Hepatocyte (in vitro differentiated cells): ENCODE data around the gene KLK10. TPM values are rescaled to one million over a fixed set of nuclear protein-coding genes. Genes with fewer than 3 reads are reported as not detected.

Experiments used
- DNase-seq: peaks from one replicate; pipeline ENCODE4 v3.0.0-alpha.2; 2016; ENCODE audit warnings: low spot score
- H2AFZ ChIP-seq: fragments of 200-600 bp; sonication (generic); 2 replicates; pipeline ENCODE4 v1.6.0; 2016; ENCODE audit warnings: antibody characterized with exemption, mild to moderate bottlenecking
- H3K27ac ChIP-seq: fragments of 200-600 bp; sonication (generic); 2 replicates; pipeline ENCODE4 v1.5.1; 2016; ENCODE audit warnings: mild to moderate bottlenecking
- H3K27me3 ChIP-seq: fragments of 200-600 bp; sonication (generic); 2 replicates; pipeline ENCODE4 v1.6.1; 2016
- H3K36me3 ChIP-seq: fragments of 200-600 bp; sonication (generic); replicated peaks from 2 replicates; pipeline ENCODE4 v1.5.1; 2016; ENCODE audit warnings: low read depth; ENCODE audit not compliant: insufficient read depth
- H3K4me1 ChIP-seq: fragments of 200-600 bp; sonication (generic); 2 replicates; pipeline ENCODE4 v1.5.1; 2016; ENCODE audit warnings: mild to moderate bottlenecking, moderate library complexity; ENCODE audit not compliant: insufficient read depth
- H3K4me2 ChIP-seq: fragments of 200-600 bp; sonication (generic); 2 replicates; pipeline ENCODE4 v1.6.0; 2016
- H3K4me3 ChIP-seq: fragments of 200-600 bp; sonication (generic); 2 replicates; pipeline ENCODE4 v1.5.1; 2016; ENCODE audit warnings: mild to moderate bottlenecking
- H3K79me2 ChIP-seq: fragments of 200-600 bp; sonication (generic); 2 replicates; pipeline ENCODE4 v1.6.0; 2017; ENCODE audit warnings: mild to moderate bottlenecking
- H3K9me2 ChIP-seq: fragments of 200-600 bp; sonication (generic); replicated peaks from 2 replicates; pipeline ENCODE4 v1.6.0; 2017; ENCODE audit warnings: mild to moderate bottlenecking; ENCODE audit not compliant: insufficient read depth
- H3K9me3 ChIP-seq: fragments of 200-600 bp; sonication (generic); 2 replicates; pipeline ENCODE4 v1.5.1; 2016; ENCODE audit warnings: low read depth, mild to moderate bottlenecking
- H4K20me1 ChIP-seq: fragments of 200-600 bp; sonication (generic); 2 replicates; pipeline ENCODE4 v1.6.0; 2016; ENCODE audit warnings: mild to moderate bottlenecking; ENCODE audit not compliant: insufficient read depth, poor library complexity, severe bottlenecking
- EZH2 ChIP-seq: fragments of 200-600 bp; sonication (generic); IDR thresholded peaks from 2 replicates; pipeline ENCODE4 v1.6.1; 2016; ENCODE audit warnings: antibody characterized with exemption, mild to moderate bottlenecking, borderline replicate concordance
- EZH2phosphoT487 ChIP-seq: fragments of 200-600 bp; sonication (generic); IDR thresholded peaks from one replicate; pipeline ENCODE4 v1.6.1; 2018; ENCODE audit warnings: antibody characterized with exemption, mild to moderate bottlenecking, low read depth, moderate library complexity; ENCODE audit not compliant: unreplicated experiment, severe bottlenecking
- WGBS: methylation state at CpG from one replicate; pipeline ENCODE4 v1.1.6; 2016; ENCODE audit warnings: low lambda C conversion rate; ENCODE audit errors: missing lambda C conversion rate; 5-methylcytosine and 5-hydroxymethylcytosine counted together
- polyA plus RNA-seq: library from polyadenylated mRNA; unstranded; fragments of >200 nt; fragmentation: Nextera tagmentation; extraction: Ambion mirVana; gene quantifications from 2 replicates; pipeline ENCODE4 v1.2.1, GENCODE V29; 2016
- total RNA-seq: library from RNA; depleted of rRNA; stranded (reverse); fragments of >200 nt; gene quantifications from 2 replicates; pipeline ENCODE4 v1.2.3, GENCODE V29; 2014
- TF ChIP-seq, protein P1 (sequence below): fragments of 200-600 bp; sonication (generic); IDR thresholded peaks from 2 replicates; pipeline ENCODE4 v1.5.1; 2016; ENCODE audit warnings: antibody characterized with exemption, mild to moderate bottlenecking; ENCODE audit not compliant: poor library complexity

Gene KLK10
- total and polyA plus RNA-seq, 2 experiments from 2014 or later = 0.10 to 1.3 TPM

DNA sequence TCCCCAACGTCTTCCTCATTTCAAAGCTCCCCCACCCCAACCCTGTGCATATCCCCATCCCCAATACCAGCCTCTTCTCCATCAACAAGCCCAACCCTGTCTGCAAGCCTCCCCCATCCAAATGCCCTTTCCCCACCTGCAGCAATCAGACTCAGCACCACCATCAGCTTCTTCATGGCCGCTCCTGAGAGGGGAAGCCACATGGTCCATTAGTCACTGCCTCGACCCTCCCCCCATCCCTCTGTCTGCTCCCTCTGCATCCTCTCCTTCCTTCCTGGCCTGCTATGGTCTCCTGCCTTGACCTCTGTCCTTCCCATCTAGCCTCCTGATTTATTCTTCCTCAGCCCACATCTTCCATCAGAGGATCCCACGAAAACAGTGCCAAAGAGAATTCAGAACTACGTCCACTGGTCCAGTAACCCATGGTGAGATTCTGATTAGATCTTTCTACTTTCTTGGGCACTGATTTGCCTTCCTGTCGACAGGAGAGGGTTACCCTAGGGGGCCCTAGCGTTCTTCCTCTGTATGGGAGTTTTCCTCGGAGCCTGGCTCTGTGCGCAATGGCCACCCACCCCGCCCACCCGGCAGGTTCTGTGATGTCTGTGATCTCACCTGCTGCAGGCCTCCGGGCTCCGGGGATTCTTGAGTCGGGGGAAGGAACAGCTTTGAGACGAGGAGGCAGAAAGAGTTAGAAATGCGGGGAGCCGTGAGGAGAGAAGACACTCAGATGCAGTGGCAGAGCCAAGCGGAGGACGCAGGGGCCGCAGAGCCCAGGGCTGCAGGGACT is 51.4 kb downstream of the KLK10 start:
- no peaks in the 10 kb centered on the region for H3K79me2 ChIP-seq
- H3K4me3 ChIP-seq = no peak overlapping the region
- no peaks in the 10 kb centered on the region for H3K9me2 ChIP-seq
- no peaks in the 10 kb centered on the region for H3K9me3 ChIP-seq
- no peaks in the 10 kb centered on the region for H3K36me3 ChIP-seq
- H4K20me1 ChIP-seq = no peaks in the 10 kb centered on the region
- TF ChIP-seq, protein P1, sequence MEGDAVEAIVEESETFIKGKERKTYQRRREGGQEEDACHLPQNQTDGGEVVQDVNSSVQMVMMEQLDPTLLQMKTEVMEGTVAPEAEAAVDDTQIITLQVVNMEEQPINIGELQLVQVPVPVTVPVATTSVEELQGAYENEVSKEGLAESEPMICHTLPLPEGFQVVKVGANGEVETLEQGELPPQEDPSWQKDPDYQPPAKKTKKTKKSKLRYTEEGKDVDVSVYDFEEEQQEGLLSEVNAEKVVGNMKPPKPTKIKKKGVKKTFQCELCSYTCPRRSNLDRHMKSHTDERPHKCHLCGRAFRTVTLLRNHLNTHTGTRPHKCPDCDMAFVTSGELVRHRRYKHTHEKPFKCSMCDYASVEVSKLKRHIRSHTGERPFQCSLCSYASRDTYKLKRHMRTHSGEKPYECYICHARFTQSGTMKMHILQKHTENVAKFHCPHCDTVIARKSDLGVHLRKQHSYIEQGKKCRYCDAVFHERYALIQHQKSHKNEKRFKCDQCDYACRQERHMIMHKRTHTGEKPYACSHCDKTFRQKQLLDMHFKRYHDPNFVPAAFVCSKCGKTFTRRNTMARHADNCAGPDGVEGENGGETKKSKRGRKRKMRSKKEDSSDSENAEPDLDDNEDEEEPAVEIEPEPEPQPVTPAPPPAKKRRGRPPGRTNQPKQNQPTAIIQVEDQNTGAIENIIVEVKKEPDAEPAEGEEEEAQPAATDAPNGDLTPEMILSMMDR = no peak
- TF ChIP-seq EZH2 = no peak
- no peak for TF ChIP-seq EZH2phosphoT487
- no peak overlapping the region for H3K4me2 ChIP-seq
- no peak for DNase-seq
- no peaks in the 10 kb centered on the region for H3K4me1 ChIP-seq
- no peak overlapping the region for H2AFZ ChIP-seq
- 53% methylated on average over 20 of the region's 20 CpGs for WGBS
- no peak overlapping the region for H3K27ac ChIP-seq
- no peaks in the 10 kb centered on the region for H3K27me3 ChIP-seq

DNA sequence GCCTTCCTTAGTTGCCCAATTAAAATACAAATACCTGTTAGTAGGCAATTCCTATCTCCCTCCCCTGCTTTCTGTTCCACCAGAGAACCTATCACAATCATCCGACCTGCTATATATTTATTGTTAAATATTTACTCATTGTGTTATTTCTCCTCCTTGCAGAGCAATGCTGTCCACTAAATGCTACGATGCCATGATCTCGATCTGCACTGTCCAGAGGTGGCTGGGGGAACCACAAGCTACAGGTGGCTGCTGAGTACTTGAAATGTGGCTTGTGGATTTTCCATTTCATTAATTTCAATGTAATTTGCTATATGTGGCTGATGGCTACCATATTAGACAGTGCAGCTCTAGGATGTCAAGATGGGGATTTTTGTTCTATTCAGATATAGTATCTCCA is 55.2 kb downstream of the KLK10 start:
- H4K20me1 ChIP-seq = no peaks in the 10 kb centered on the region
- H3K4me1 ChIP-seq = no peaks in the 10 kb centered on the region
- no peak overlapping the region for H3K27ac ChIP-seq
- no peaks in the 10 kb centered on the region for H3K36me3 ChIP-seq
- H3K27me3 ChIP-seq = no peaks in the 10 kb centered on the region
- no peaks in the 10 kb centered on the region for H3K79me2 ChIP-seq
- no peak for TF ChIP-seq EZH2phosphoT487
- TF ChIP-seq, protein P1 = no peak
- TF ChIP-seq EZH2 = no peak
- no peak overlapping the region for H3K4me3 ChIP-seq
- no peaks in the 10 kb centered on the region for H3K9me3 ChIP-seq
- H3K4me2 ChIP-seq = no peak overlapping the region
- WGBS = 81% methylated on average over 3 of the region's 3 CpGs
- no peak for DNase-seq
- no peaks in the 10 kb centered on the region for H3K9me2 ChIP-seq
- H2AFZ ChIP-seq = no peak overlapping the region

DNA sequence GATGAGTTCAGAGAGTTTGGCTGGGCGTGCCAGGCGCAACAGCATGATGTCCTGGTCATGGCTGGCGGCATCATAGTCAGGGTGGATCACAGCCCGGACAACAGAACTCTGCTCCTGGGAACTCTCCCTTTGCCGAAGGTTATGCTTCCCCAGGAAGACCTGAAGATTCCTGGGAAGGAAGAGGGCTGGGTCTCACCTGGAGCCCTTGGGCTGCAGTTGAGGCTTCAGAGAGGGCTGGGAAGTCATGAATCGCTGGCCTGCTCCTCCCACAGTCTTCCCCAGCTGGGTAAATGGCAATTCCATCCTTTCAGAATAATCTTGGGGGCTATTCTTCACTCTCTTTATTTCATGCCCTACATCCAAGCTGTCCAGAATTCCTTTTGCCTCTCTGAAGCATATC is 56.1 kb downstream of the KLK10 start:
- H3K9me3 ChIP-seq = no peaks in the 10 kb centered on the region
- no peaks in the 10 kb centered on the region for H3K36me3 ChIP-seq
- H3K4me1 ChIP-seq = no peaks in the 10 kb centered on the region
- H3K4me2 ChIP-seq = no peak overlapping the region
- no peaks in the 10 kb centered on the region for H3K27me3 ChIP-seq
- TF ChIP-seq EZH2 = no peak
- no peak for TF ChIP-seq EZH2phosphoT487
- TF ChIP-seq, protein P1 = no peak
- H3K79me2 ChIP-seq = no peaks in the 10 kb centered on the region
- no peak overlapping the region for H3K4me3 ChIP-seq
- no peak overlapping the region for H2AFZ ChIP-seq
- 90% methylated on average over 6 of the region's 6 CpGs for WGBS
- no peaks in the 10 kb centered on the region for H4K20me1 ChIP-seq
- DNase-seq = no peak
- no peaks in the 10 kb centered on the region for H3K9me2 ChIP-seq
- H3K27ac ChIP-seq = no peak overlapping the region

Other genes with a start within 250 kb of the KLK10 start
- gene GPR32, start 249.2 kb downstream of the KLK10 start, total RNA-seq = not detected in 2 replicates
- gene GPR32, start 249.2 kb downstream of the KLK10 start, polyA plus RNA-seq = not detected in 2 replicates
- gene ACP4, start 229.3 kb downstream of the KLK10 start, total RNA-seq = not detected in 2 replicates
- gene ACP4, start 229.3 kb downstream of the KLK10 start, polyA plus RNA-seq = not detected in 2 replicates
- 2.7 and 3.9 TPM in 2 replicates for gene KLK1, start 195.9 kb downstream of the KLK10 start, total RNA-seq
- gene KLK1, start 195.9 kb downstream of the KLK10 start, polyA plus RNA-seq = 6.6 and 8.2 TPM in 2 replicates
- not detected in 2 replicates for gene KLK15, start 186.1 kb downstream of the KLK10 start, total RNA-seq
- gene KLK15, start 186.1 kb downstream of the KLK10 start, polyA plus RNA-seq = not detected in 2 replicates
- not detected in 2 replicates for gene KLK3, start 164.8 kb downstream of the KLK10 start, total RNA-seq
- gene KLK3, start 164.8 kb downstream of the KLK10 start, polyA plus RNA-seq = 0.60 TPM in 1 of 2 replicates, not detected in the other
- not detected in 2 replicates for gene KLK2, start 146.3 kb downstream of the KLK10 start, total RNA-seq
- not detected in 2 replicates for gene KLK2, start 146.3 kb downstream of the KLK10 start, polyA plus RNA-seq
- not detected in 2 replicates for gene KLK4, start 108.3 kb downstream of the KLK10 start, total RNA-seq
- gene KLK4, start 108.3 kb downstream of the KLK10 start, polyA plus RNA-seq = 0.28 and 0.33 TPM in 2 replicates
- not detected in 2 replicates for gene KLK5, start 66.7 kb downstream of the KLK10 start, total RNA-seq
- 0.24 TPM in 1 of 2 replicates, not detected in the other for gene KLK5, start 66.7 kb downstream of the KLK10 start, polyA plus RNA-seq
- 1.1 and 2.0 TPM in 2 replicates for gene KLK6, start 50.1 kb downstream of the KLK10 start, total RNA-seq
- gene KLK6, start 50.1 kb downstream of the KLK10 start, polyA plus RNA-seq = 5.4 and 7.6 TPM in 2 replicates
- 0.20 and 3.9 TPM in 2 replicates for gene KLK7, start 35.8 kb downstream of the KLK10 start, total RNA-seq
- gene KLK7, start 35.8 kb downstream of the KLK10 start, polyA plus RNA-seq = 1.1 and 2.8 TPM in 2 replicates
- 0.16 and 0.87 TPM in 2 replicates for gene KLK8, start 18.1 kb downstream of the KLK10 start, total RNA-seq
- 5.4 and 9.0 TPM in 2 replicates for gene KLK8, start 18.1 kb downstream of the KLK10 start, polyA plus RNA-seq
- gene KLK11, start 6.9 kb upstream of the KLK10 start, total RNA-seq = 1.4 TPM in 1 of 2 replicates, not detected in the other
- 2.2 and 2.6 TPM in 2 replicates for gene KLK11, start 6.9 kb upstream of the KLK10 start, polyA plus RNA-seq
- 0.80 TPM in 1 of 2 replicates, not detected in the other for gene KLK12, start 15.3 kb upstream of the KLK10 start, total RNA-seq
- gene KLK12, start 15.3 kb upstream of the KLK10 start, polyA plus RNA-seq = 2.3 TPM in 1 of 2 replicates, not detected in the other
- gene KLK13, start 45.4 kb upstream of the KLK10 start, total RNA-seq = 0.36 TPM in 1 of 2 replicates, not detected in the other
- 0.52 and 1.0 TPM in 2 replicates for gene KLK13, start 45.4 kb upstream of the KLK10 start, polyA plus RNA-seq
- 0.13 TPM in 1 of 2 replicates, not detected in the other for gene KLK14, start 63.2 kb upstream of the KLK10 start, total RNA-seq
- not detected in 2 replicates for gene KLK14, start 63.2 kb upstream of the KLK10 start, polyA plus RNA-seq
- 6.7 and 7.7 TPM in 2 replicates for gene CTU1, start 88.7 kb upstream of the KLK10 start, total RNA-seq
- gene CTU1, start 88.7 kb upstream of the KLK10 start, polyA plus RNA-seq = 12.6 and 15.9 TPM in 2 replicates
- 0.20 and 0.77 TPM in 2 replicates for gene SIGLEC9, start 105.2 kb upstream of the KLK10 start, total RNA-seq
- gene SIGLEC9, start 105.2 kb upstream of the KLK10 start, polyA plus RNA-seq = 1.4 and 1.5 TPM in 2 replicates
- 0.53 and 0.84 TPM in 2 replicates for gene SIGLEC7, start 122.6 kb upstream of the KLK10 start, total RNA-seq
- gene SIGLEC7, start 122.6 kb upstream of the KLK10 start, polyA plus RNA-seq = 0.24 and 0.72 TPM in 2 replicates
- 0.23 TPM in 1 of 2 replicates, not detected in the other for gene CD33, start 205.4 kb upstream of the KLK10 start, total RNA-seq
- gene CD33, start 205.4 kb upstream of the KLK10 start, polyA plus RNA-seq = 0.57 TPM in 1 of 2 replicates, not detected in the other
- gene SIGLECL1, start 231.4 kb upstream of the KLK10 start, total RNA-seq = not detected in 2 replicates
- not detected in 2 replicates for gene SIGLECL1, start 231.4 kb upstream of the KLK10 start, polyA plus RNA-seq